WERI-Rb-1 (cell line): ENCODE data around the gene PTPMT1.

Source experiments
- DNase-seq: peaks from one replicate; pipeline ENCODE4 v3.0.0-alpha.2; 2020
- H3K27ac ChIP-seq: fragments of 250-450 bp; sonication (Bioruptor Pico); 2 replicates; pipeline ENCODE4 v1.5.1; 2020; ENCODE audit warnings: mild to moderate bottlenecking, moderate library complexity
- H3K27me3 ChIP-seq: fragments of 250-450 bp; sonication (Bioruptor Pico); 2 replicates; pipeline ENCODE4 v1.5.1; 2021; ENCODE audit warnings: mild to moderate bottlenecking, low read depth, moderate library complexity; ENCODE audit not compliant: insufficient read depth, severe bottlenecking
- H3K36me3 ChIP-seq: fragments of 250-450 bp; sonication (Bioruptor Pico); 2 replicates; pipeline ENCODE4 v1.5.1; 2020; ENCODE audit warnings: mild to moderate bottlenecking, moderate library complexity
- H3K4me3 ChIP-seq: 2 replicates; pipeline ENCODE4 v1.5.1; 2011; ENCODE audit warnings: low read depth, mild to moderate bottlenecking, control low read depth, low read length
- H3K9me3 ChIP-seq: fragments of 250-450 bp; sonication (Bioruptor Pico); 2 replicates; pipeline ENCODE4 v1.5.1; 2021; ENCODE audit warnings: mild to moderate bottlenecking, moderate library complexity; ENCODE audit not compliant: severe bottlenecking
- CTCF ChIP-seq: IDR thresholded peaks from 2 replicates; pipeline ENCODE4 v1.5.1; 2011; ENCODE audit warnings: low read depth, mild to moderate bottlenecking, control low read depth, inconsistent platforms, low read length

The PTPMT1 gene

GRCh38 chr11:47589584-47589976 lies 24.2 kb downstream of the PTPMT1 start:
- Histone ChIP-seq H3K27me3 (peaks cover 8% of the 10 kb centered on the region), H3K27ac (no peak overlapping the region), H3K36me3 (peaks cover 10% of the 10 kb centered on the region; the same call in 1 of the 2 replicates), H3K4me3 (no peak overlapping the region), H3K9me3 (no peaks in the 10 kb centered on the region)
- TF ChIP-seq CTCF = no peak
- no peak for DNase-seq

- H3K27me3 ChIP-seq = peaks cover 8% of the 10 kb centered on the region
- no peak for TF ChIP-seq CTCF
- DNase-seq = no peak
- H3K4me3 ChIP-seq = no peak overlapping the region
- no peaks in the 10 kb centered on the region for H3K9me3 ChIP-seq
- peaks cover 3% of the 10 kb centered on the region; the same call in 1 of the 2 replicates for H3K36me3 ChIP-seq
- H3K27ac ChIP-seq = no peak overlapping the region
These were observed 24.8 kb downstream of the PTPMT1 start for GRCh38 chr11:47589977-47590861.

- TF ChIP-seq CTCF = no peak
- peaks cover 8% of the 10 kb centered on the region for H3K27me3 ChIP-seq
These were observed 26.4 kb downstream of the PTPMT1 start for GRCh38 chr11:47591764-47592163.

GRCh38 chr11:47592251-47592650 lies 26.9 kb downstream of the PTPMT1 start:
- H3K9me3 ChIP-seq = no peaks in the 10 kb centered on the region
- no peak for DNase-seq
- no peaks in the 10 kb centered on the region for H3K36me3 ChIP-seq
- peaks cover 8% of the 10 kb centered on the region for H3K27me3 ChIP-seq
- no peak overlapping the region for H3K4me3 ChIP-seq
- no peak overlapping the region for H3K27ac ChIP-seq
- TF ChIP-seq CTCF = no peak

More at GRCh38 chr11:47591764-47592163, 26.4 kb downstream of the PTPMT1 start:
- Histone ChIP-seq H3K27ac (no peak overlapping the region), H3K4me3 (no peak overlapping the region), H3K9me3 (no peaks in the 10 kb centered on the region), H3K36me3 (no peaks in the 10 kb centered on the region)
- no peak for DNase-seq

- TF ChIP-seq CTCF = no peak
- H3K9me3 ChIP-seq = no peaks in the 10 kb centered on the region
- no peaks in the 10 kb centered on the region for H3K36me3 ChIP-seq
- H3K4me3 ChIP-seq = no peak overlapping the region
- DNase-seq = no peak
- H3K27me3 ChIP-seq = peaks cover 8% of the 10 kb centered on the region
- H3K27ac ChIP-seq = no peak overlapping the region
These were observed 27.6 kb downstream of the PTPMT1 start for GRCh38 chr11:47592970-47593369.
